GM12878 (cell line): Measurements from ENCODE around the gene MPC2. TPM values are rescaled to one million over a fixed set of nuclear protein-coding genes. Genes with fewer than 3 reads are reported as not detected.
A peak's percentile ranks its signal among the peaks of the same experiment; 100 is the strongest.

Source experiments
- ATAC-seq: fragments of 200-7000 bp; cut with Tn5 transposase; 3 replicates; pipeline ENCODE4 v1.9.1; 2020; ENCODE audit warnings: mild to moderate bottlenecking, moderate library complexity
- BruUV-seq: library from RNA; stranded (reverse); fragments of 400-500 nt; replicated peaks from 2 replicates; lab custom pipeline; 2021; lab: Mats Ljungman, UMichigan
- CTCF ChIA-PET: fragments of 300-600 bp; sonication (Branson Sonifier 250); formaldehyde crosslinking; extraction: SDS; loops from one replicate; lab custom pipeline; 2021; ENCODE audit warnings: inconsistent platforms; lab: Yijun Ruan, JAX
- POLR2A ChIA-PET: fragments of 350-600 bp; formaldehyde crosslinking; extraction: SDS; loops from one replicate; lab custom pipeline; 2021; ENCODE audit warnings: inconsistent platforms; lab: Charles Lee
- RAD21 ChIA-PET: fragments of 300-600 bp; sonication (Branson Sonifier 250); formaldehyde crosslinking; loops from one replicate; lab custom pipeline; 2023; ENCODE audit warnings: antibody characterized with exemption; ENCODE audit not compliant: unreplicated experiment; lab: Charles Lee
- SMC1A ChIA-PET: fragments of 300-600 bp; sonication (Branson Sonifier 250); formaldehyde crosslinking; loops from one replicate; lab custom pipeline; 2023; ENCODE audit not compliant: unreplicated experiment, uncharacterized antibody; lab: Charles Lee
- DNase-seq: peaks from one replicate; pipeline ENCODE4 v3.0.0-alpha.2; 2011; ENCODE audit warnings: low read depth, low spot score
- FAIRE-seq: peaks from 3 replicates; lab custom pipeline; 2011; peaks lifted over from hg19 to GRCh38; lab: Jason Lieb, UNC
- H2AFZ ChIP-seq: 2 replicates; pipeline ENCODE4 v1.6.0; 2011; ENCODE audit warnings: low read depth, low read length, control low read depth; ENCODE audit not compliant: control insufficient read depth
- H3K27ac ChIP-seq: 2 replicates; pipeline ENCODE4 v1.5.1; 2011; ENCODE audit warnings: control low read depth; ENCODE audit not compliant: control insufficient read depth, insufficient read depth
- H3K27me3 ChIP-seq, 2 experiments: replicated peaks in 1 of 2; 2 replicates each; pipeline versions ENCODE4 v1.6.0 to v1.6.1; 2011; ENCODE audit warnings: low read length in 1 of 2; ENCODE audit not compliant: control insufficient read depth in 2 of 2, insufficient read depth in 2 of 2
- H3K36me3 ChIP-seq, 2 experiments: 2 replicates each; pipeline ENCODE4 v1.5.1; 2011; ENCODE audit warnings: low read length in 1 of 2; ENCODE audit not compliant: control insufficient read depth in 2 of 2, insufficient read depth in 2 of 2
- H3K4me1 ChIP-seq: 2 replicates; pipeline ENCODE4 v1.6.1; 2011; ENCODE audit warnings: mild to moderate bottlenecking, low read length, moderate library complexity, mixed read lengths; ENCODE audit not compliant: control insufficient read depth, insufficient read depth
- H3K4me2 ChIP-seq: 2 replicates; pipeline ENCODE4 v1.6.0; 2011; ENCODE audit warnings: control low read depth; ENCODE audit not compliant: control insufficient read depth, insufficient read depth
- H3K4me3 ChIP-seq: fragments of 200-600 bp; sonication (generic); 2 replicates; pipeline ENCODE4 v1.5.1; 2016
- H3K79me2 ChIP-seq: 2 replicates; pipeline ENCODE4 v1.6.0; 2011; ENCODE audit warnings: low read length; ENCODE audit not compliant: control insufficient read depth, insufficient read depth
- H3K9ac ChIP-seq: 2 replicates; pipeline ENCODE4 v1.8.0; 2011; ENCODE audit warnings: low read length, control low read depth, mixed read lengths; ENCODE audit not compliant: control insufficient read depth, insufficient read depth
- H3K9me3 ChIP-seq: replicated peaks from 3 replicates; pipeline ENCODE4 v1.5.1; 2011; ENCODE audit warnings: mild to moderate bottlenecking, low read length; ENCODE audit not compliant: control insufficient read depth, insufficient read depth
- H4K20me1 ChIP-seq: 2 replicates; pipeline ENCODE4 v1.6.0; 2011; ENCODE audit not compliant: control insufficient read depth, insufficient read depth
- BACH1 ChIP-seq: fragments of 450-650 bp; IDR thresholded peaks from 2 replicates; pipeline ENCODE4 v1.6.1; 2017; ENCODE audit warnings: mild to moderate bottlenecking, borderline replicate concordance
- EP300 ChIP-seq, 2 experiments: fragments of 150-350 bp in 1 of 2; IDR thresholded peaks; 2 replicates each; pipeline ENCODE4 v1.6.1; 2011 to 2012; ENCODE audit warnings: low read depth in 2 of 2, low read length in 2 of 2, borderline replicate concordance in 1 of 2, improper control_type of control experiment in 1 of 2, inconsistent platforms in 1 of 2; ENCODE audit not compliant: control insufficient read depth in 1 of 2
- FOXK2 ChIP-seq: fragments of 450-650 bp; IDR thresholded peaks from 2 replicates; pipeline ENCODE4 v1.6.1; 2017; ENCODE audit warnings: mild to moderate bottlenecking, moderate library complexity
- MEF2B ChIP-seq: fragments of 450-650 bp; IDR thresholded peaks from 2 replicates; pipeline ENCODE4 v1.6.1; 2018; ENCODE audit warnings: mild to moderate bottlenecking, moderate library complexity; ENCODE audit not compliant: partially characterized antibody, poor library complexity, severe bottlenecking
- POLR2A ChIP-seq: IDR thresholded peaks from 2 replicates; pipeline ENCODE4 v1.6.1; 2011; ENCODE audit warnings: low read depth, mild to moderate bottlenecking, low read length
- STAT3 ChIP-seq: IDR thresholded peaks from 2 replicates; pipeline ENCODE4 v1.6.1; 2011; ENCODE audit warnings: low read depth, low read length, improper control_type of control experiment
- ZNF274 ChIP-seq: IDR thresholded peaks from one replicate; pipeline ENCODE4 v1.8.0; 2011; ENCODE audit not compliant: insufficient read length, insufficient read depth
- WGBS: methylation state at CpG from one replicate; pipeline ENCODE4 v1.1.6; 2016; ENCODE audit warnings: low lambda C conversion rate; ENCODE audit not compliant: insufficient replicate concordance, insufficient coverage; ENCODE audit errors: missing lambda C conversion rate; 5-methylcytosine and 5-hydroxymethylcytosine counted together
- in situ Hi-C: fragments of 300-500 bp; cut with MboI; formaldehyde crosslinking; loops from 9 replicates; pipeline ENCODE4 v1.14.3; 2018; ENCODE audit warnings: mixed read lengths
- intact Hi-C: fragments of 100-400 bp; cut with micrococcal nuclease; formaldehyde crosslinking; loops from one replicate; pipeline ENCODE4 v1.14.2; 2022; ENCODE audit not compliant: unreplicated experiment
- polyA plus RNA-seq, 11 experiments: library from polyadenylated mRNA; depleted of rRNA in 4 of 11; unstranded in 6 of 11; stranded (reverse) in 5 of 11; fragments of >200 nt; fragmentation: Nextera tagmentation in 4 of 11; fragmentation: Illumina TruSeq in 1 of 11; extraction: Ambion mirVana in 4 of 11; extraction: Trizol in 1 of 11; gene quantifications; 1 replicate in 1 of 11; 2 replicates in 10 of 11; pipeline versions ENCODE4 v1.2.1 to v1.2.3, GENCODE V29; 2011 to 2016; ENCODE audit warnings: inconsistent platforms in 2 of 11, missing spikeins in 2 of 11, low read depth in 1 of 11
- total RNA-seq, 4 experiments: library from RNA; depleted of rRNA in 3 of 4; stranded (reverse); fragments of >200 nt in 3 of 4; fragmentation: Illumina TruSeq in 1 of 4; extraction: Trizol in 1 of 4; gene quantifications; 2 replicates each; pipeline versions ENCODE4 v1.2.1 to v1.2.3, GENCODE V29; 2013 to 2021
- TF ChIP-seq, protein P1 (sequence below): IDR thresholded peaks from 2 replicates; pipeline ENCODE4 v1.6.1; 2012; ENCODE audit warnings: low read depth, low read length, improper control_type of control experiment
- TF ChIP-seq, protein P2 (sequence below): fragments of 450-650 bp; IDR thresholded peaks from 2 replicates; pipeline ENCODE4 v1.6.1; 2014; ENCODE audit warnings: mild to moderate bottlenecking
- TF ChIP-seq, protein P3 (sequence below): IDR thresholded peaks from 2 replicates; pipeline ENCODE4 v1.6.1; 2011; ENCODE audit warnings: low read depth, low read length, improper control_type of control experiment, borderline replicate concordance

The MPC2 gene
- total and polyA plus RNA-seq, 10 of the 15 experiments (the other 5 are each of a cell fraction or from before 2014, with no cell fraction given), result 22.5 to 164 (median 63.3) TPM

GRCh38 chr1:167973832-167974231 lies 37.0 kb upstream of the MPC2 start:
- no peak overlapping the region for H3K4me2 ChIP-seq
- 98% methylated on average over 2 of the region's 2 CpGs for WGBS
- H4K20me1 ChIP-seq, result no peaks in the 10 kb centered on the region
- SMC1A ChIA-PET, result interaction anchor here (0.7 kb wide), 1 partner anchor 16 kb away, joined by 3 read pairs; no protein-coding TSS in a partner anchor
- RAD21 ChIA-PET, result no interaction called here
- intact Hi-C loops (no loop called here), in situ Hi-C loops (no loop called here)
- no peaks in the 10 kb centered on the region; the same call in 1 of the 3 replicates for H3K9me3 ChIP-seq
- no peak overlapping the region for H3K9ac ChIP-seq
- no peaks in the 10 kb centered on the region for H3K4me1 ChIP-seq
- H3K36me3 ChIP-seq, result peaks cover 0 to 18% of the 10 kb centered on the region in 2 experiments; a peak in 2 of 4 replicates
- H3K79me2 ChIP-seq, result no peaks in the 10 kb centered on the region; the same call in 1 of the 2 replicates
- H3K27ac ChIP-seq, result no peak overlapping the region
- FAIRE-seq (peak; percentile 41), ATAC-seq (no peak), DNase-seq (no peak)
- CTCF ChIA-PET, result no interaction called here
- H2AFZ ChIP-seq, result no peak overlapping the region
- TF ChIP-seq, protein P1, sequence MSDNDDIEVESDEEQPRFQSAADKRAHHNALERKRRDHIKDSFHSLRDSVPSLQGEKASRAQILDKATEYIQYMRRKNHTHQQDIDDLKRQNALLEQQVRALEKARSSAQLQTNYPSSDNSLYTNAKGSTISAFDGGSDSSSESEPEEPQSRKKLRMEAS, result no peak
- TF ChIP-seq ZNF274, result no peak
- TF ChIP-seq, protein P2, sequence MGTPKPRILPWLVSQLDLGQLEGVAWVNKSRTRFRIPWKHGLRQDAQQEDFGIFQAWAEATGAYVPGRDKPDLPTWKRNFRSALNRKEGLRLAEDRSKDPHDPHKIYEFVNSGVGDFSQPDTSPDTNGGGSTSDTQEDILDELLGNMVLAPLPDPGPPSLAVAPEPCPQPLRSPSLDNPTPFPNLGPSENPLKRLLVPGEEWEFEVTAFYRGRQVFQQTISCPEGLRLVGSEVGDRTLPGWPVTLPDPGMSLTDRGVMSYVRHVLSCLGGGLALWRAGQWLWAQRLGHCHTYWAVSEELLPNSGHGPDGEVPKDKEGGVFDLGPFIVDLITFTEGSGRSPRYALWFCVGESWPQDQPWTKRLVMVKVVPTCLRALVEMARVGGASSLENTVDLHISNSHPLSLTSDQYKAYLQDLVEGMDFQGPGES, result no peak
- TF ChIP-seq, protein P3, sequence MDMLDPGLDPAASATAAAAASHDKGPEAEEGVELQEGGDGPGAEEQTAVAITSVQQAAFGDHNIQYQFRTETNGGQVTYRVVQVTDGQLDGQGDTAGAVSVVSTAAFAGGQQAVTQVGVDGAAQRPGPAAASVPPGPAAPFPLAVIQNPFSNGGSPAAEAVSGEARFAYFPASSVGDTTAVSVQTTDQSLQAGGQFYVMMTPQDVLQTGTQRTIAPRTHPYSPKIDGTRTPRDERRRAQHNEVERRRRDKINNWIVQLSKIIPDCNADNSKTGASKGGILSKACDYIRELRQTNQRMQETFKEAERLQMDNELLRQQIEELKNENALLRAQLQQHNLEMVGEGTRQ, result no peak
- no peak for TF ChIP-seq MEF2B
- no peak for TF ChIP-seq STAT3
- TF ChIP-seq FOXK2, result no peak
- TF ChIP-seq EP300 (IDR thresholded peaks at IDR 0.05; ENCODE audit: borderline replicate concordance in 1 of 2, control insufficient read depth in 1 of 2, low read depth in 2 of 2, low read length in 2 of 2), result no peak
- TF ChIP-seq POLR2A, result no peak
- TF ChIP-seq BACH1, result no peak
- no TSS peak for BruUV-seq
- no peak overlapping the region for H3K4me3 ChIP-seq
- POLR2A ChIA-PET, result no interaction called here
- no peaks in the 10 kb centered on the region for H3K27me3 ChIP-seq
